Gastroesophageal sphincter (tissue), 4 donors: ENCODE data around the gene EPOP. TPM values are rescaled to one million over a fixed set of nuclear protein-coding genes. Genes with fewer than 3 reads are reported as not detected.
A peak's percentile ranks its signal among the peaks of the same experiment; 100 is the strongest.
"Not testable (repeated sequence)": the region's sequence is repeated elsewhere in the genome, so short reads cannot be mapped to it uniquely, and the experiment has no call there.

ENCODE experiments used
- ATAC-seq: fragments of 150-250 bp; one replicate; pipeline ENCODE4 v1.9.1; 2016; ENCODE audit warnings: mild to moderate bottlenecking, moderate library complexity
- H3K27ac ChIP-seq, 4 donors: fragments of 200-600 bp; sonication (generic) in 3 of 4; 1 replicate in 3 of 4; 2 replicates in 1 of 4; pipeline ENCODE4 v1.5.1; 2016 to 2019
- H3K27me3 ChIP-seq: fragments of 200-600 bp; sonication (generic); one replicate; pipeline ENCODE4 v1.5.1; 2019
- H3K36me3 ChIP-seq, 2 donors: fragments of 200-600 bp; sonication (generic); one replicate each; pipeline ENCODE4 v1.5.1; 2019; ENCODE audit warnings: control low read depth in 1 of 2
- H3K4me1 ChIP-seq, 3 donors: fragments of 200-600 bp; sonication (generic); 1 replicate in 2 of 3; 2 replicates in 1 of 3; pipeline ENCODE4 v1.5.1; 2016 to 2019; ENCODE audit warnings: control low read depth in 2 of 3
- H3K4me3 ChIP-seq, 2 donors: fragments of 200-600 bp; sonication (generic); one replicate each; pipeline ENCODE4 v1.5.1; 2019; ENCODE audit warnings: mild to moderate bottlenecking in 1 of 2, moderate library complexity in 1 of 2
- H3K9me3 ChIP-seq, 3 donors: fragments of 200-600 bp; sonication (generic); one replicate each; pipeline ENCODE4 v1.5.1; 2017 to 2019; ENCODE audit warnings: control low read depth in 2 of 3
- EP300 ChIP-seq: sonication (generic); formaldehyde crosslinking; IDR thresholded peaks from one replicate; pipeline ENCODE4 v1.6.1; 2017; ENCODE audit warnings: antibody characterized with exemption, mild to moderate bottlenecking
- POLR2A ChIP-seq, 2 donors: fragments of 450-650 bp; IDR thresholded peaks; one replicate each; pipeline ENCODE4 v1.6.1; 2017; ENCODE audit warnings: antibody characterized with exemption in 2 of 2, mild to moderate bottlenecking in 2 of 2, moderate library complexity in 1 of 2
- POLR2AphosphoS5 ChIP-seq: sonication (generic); formaldehyde crosslinking; IDR thresholded peaks from one replicate; pipeline ENCODE4 v1.6.1; 2017; ENCODE audit warnings: antibody characterized with exemption
- WGBS, 2 donors: methylation state at CpG; one replicate each; pipeline ENCODE4 v1.1.5; 2018; ENCODE audit warnings: low coverage in 1 of 2; 5-methylcytosine and 5-hydroxymethylcytosine counted together
- total RNA-seq, 4 donors: library from RNA; depleted of rRNA; stranded (reverse); fragments of >200 nt; gene quantifications; one replicate each; pipeline ENCODE4 v1.1.0, GENCODE V29; 2016
- TF ChIP-seq, protein P1 (sequence below), 4 experiments: fragments of 200-600 bp in 2 of 4; fragments of 450-650 bp in 2 of 4; sonication (generic) in 1 of 4; IDR thresholded peaks; one replicate each; pipeline ENCODE4 v1.5.1; 2017 to 2019; ENCODE audit warnings: antibody characterized with exemption in 4 of 4, mild to moderate bottlenecking in 2 of 4, moderate library complexity in 2 of 4

The EPOP gene
- total RNA-seq, 4 donors from 2014 or later: 0.31 to 3.5 (median 1.5) TPM

DNA sequence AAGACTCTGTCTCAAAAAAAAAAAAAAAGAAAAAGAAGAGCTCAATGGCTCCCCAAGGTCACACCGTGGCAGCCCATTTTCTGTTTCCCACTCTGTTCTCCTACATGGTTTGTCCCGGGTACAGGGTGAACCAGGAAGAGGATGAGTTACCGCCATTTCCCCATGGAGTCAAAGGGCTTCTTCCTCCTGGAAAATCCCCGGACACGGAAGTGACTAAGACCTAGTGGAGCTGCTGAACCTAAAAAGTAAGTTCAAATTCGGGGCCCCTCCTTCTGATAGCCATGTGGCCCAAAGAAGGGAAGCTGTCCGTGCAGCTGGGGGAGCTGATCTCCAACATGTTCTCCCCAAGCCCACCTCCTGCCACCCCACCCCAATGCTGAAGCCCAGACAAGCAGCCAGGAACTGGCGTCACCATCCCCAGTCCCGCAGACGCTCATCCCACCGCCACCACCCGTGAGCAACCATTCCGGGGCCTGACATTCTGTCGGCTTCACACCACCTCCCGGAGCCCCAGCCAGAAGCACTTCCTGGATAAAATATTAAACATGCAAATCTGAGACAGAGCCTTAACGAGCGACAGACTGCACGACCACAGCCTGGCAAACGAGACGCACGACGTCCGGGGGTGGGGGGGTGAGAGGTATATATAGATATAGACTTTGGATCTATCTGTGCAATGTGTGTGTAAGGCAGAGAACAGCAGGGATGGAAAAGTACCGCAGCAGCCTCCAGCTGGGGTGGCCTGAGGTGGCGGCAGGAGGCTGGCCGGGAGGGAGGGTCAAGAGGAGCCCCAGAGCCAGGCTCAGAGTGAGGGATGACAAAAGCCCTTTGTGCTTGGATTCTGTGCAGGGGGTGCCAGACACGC lies 17.6 kb downstream of the EPOP start:
- Histone ChIP-seq H3K27ac (peak overlapping the region in 1 of 4 donors; percentile 51), H3K9me3 (no peaks in the 10 kb centered on the region), H3K27me3 (peaks cover 68% of the 10 kb centered on the region), H3K36me3 (no peaks in the 10 kb centered on the region), H3K4me3 (no peak overlapping the region), H3K4me1 (no peaks in the 10 kb centered on the region)
- WGBS, 2 donors: 53 to 72% methylated on average over 13 of the region's 27 CpGs
- TF ChIP-seq, protein P1, sequence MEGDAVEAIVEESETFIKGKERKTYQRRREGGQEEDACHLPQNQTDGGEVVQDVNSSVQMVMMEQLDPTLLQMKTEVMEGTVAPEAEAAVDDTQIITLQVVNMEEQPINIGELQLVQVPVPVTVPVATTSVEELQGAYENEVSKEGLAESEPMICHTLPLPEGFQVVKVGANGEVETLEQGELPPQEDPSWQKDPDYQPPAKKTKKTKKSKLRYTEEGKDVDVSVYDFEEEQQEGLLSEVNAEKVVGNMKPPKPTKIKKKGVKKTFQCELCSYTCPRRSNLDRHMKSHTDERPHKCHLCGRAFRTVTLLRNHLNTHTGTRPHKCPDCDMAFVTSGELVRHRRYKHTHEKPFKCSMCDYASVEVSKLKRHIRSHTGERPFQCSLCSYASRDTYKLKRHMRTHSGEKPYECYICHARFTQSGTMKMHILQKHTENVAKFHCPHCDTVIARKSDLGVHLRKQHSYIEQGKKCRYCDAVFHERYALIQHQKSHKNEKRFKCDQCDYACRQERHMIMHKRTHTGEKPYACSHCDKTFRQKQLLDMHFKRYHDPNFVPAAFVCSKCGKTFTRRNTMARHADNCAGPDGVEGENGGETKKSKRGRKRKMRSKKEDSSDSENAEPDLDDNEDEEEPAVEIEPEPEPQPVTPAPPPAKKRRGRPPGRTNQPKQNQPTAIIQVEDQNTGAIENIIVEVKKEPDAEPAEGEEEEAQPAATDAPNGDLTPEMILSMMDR (IDR thresholded peaks at IDR 0.05): no peak
- TF ChIP-seq POLR2A (IDR thresholded peaks at IDR 0.05) (no peak), POLR2AphosphoS5 (no peak), EP300 (no peak)
- ATAC-seq: no peak

DNA sequence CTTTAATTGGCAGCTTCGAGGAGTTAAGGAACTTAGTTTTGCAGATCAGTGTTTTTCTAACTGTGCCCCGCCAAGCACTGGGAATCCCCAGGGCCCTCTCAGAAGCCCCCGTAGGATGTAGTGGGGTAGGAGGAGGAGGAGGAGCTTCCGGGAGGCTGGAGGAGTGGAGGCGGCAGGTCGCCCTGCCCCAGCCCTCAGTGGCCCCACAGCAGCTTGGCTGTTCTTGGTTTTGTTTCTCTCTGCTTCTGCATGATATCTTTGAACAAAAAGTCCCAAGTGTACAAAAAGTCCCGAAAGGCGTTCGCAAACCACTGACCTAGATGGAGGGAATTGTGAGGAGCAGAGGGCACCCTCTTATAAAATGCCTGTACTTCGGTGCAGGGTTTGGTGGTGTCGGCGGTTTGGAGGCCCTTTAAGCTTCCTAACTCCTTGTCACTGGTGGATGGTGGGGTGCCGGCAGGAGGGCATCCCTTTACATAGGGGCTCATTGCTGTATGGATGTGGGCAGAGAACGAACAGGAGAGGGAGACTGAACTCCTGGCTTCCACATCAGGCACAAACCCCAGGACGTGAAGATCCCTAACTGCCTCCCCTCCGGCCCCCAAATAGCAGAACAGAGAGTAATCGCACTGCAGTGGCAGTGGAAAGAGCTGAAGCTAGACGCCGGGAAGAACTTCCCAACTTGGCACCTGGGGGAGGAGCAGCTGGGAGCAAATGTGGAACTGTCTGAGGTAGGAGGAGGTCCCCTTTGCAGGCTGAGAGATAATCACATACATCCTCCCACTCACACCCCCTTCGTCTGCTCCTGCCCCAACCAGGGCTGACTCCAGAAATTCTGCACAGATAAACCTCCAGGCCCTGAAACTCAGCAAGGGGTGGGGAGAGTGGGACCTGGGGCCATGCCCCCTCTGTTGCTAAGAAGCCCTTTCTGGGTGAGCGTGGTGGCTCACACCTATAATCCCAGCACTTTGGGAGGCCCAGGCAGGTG lies 20.1 kb downstream of the EPOP start:
- 42 to 46% methylated on average over 4 to 9 of the region's 21 CpGs for WGBS, 2 donors
- ATAC-seq: no peak
- Histone ChIP-seq H3K27ac (no peak overlapping the region), H3K9me3 (no peaks in the 10 kb centered on the region), H3K27me3 (peaks cover 68% of the 10 kb centered on the region), H3K4me1 (no peaks in the 10 kb centered on the region), H3K4me3 (no peak overlapping the region), H3K36me3 (no peaks in the 10 kb centered on the region)
- no peak for TF ChIP-seq POLR2A (IDR thresholded peaks at IDR 0.05)

DNA sequence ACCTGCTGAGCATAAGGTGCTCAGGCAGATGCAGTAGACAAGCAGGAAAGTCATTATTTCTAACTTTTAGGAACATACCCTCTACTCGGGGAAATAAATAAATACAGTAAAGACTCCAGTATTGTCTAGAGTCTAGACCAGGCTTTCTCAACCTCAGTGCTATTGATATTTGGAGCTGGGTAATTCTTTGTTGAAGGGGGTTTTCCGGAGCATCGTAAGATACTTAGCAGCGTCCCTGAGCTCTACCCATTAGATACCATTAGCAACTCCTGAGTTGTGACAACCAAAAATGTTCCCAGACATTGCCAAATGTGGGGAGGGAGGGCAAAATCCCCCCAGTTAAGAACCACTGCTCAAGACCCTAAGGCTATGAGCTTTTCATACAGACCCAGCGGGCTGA lies 21.1 kb downstream of the EPOP start:
- WGBS, 2 donors: 78 to 100% methylated on average over 1 to 5 of the region's 5 CpGs
- H3K27ac ChIP-seq: no peak overlapping the region
- TF ChIP-seq, protein P1 (IDR thresholded peaks at IDR 0.05): no peak
- TF ChIP-seq POLR2A (IDR thresholded peaks at IDR 0.05) (no peak), POLR2AphosphoS5 (no peak), EP300 (no peak)
- no peaks in the 10 kb centered on the region for H3K4me1 ChIP-seq
- H3K4me3 ChIP-seq: no peak overlapping the region
- no peaks in the 10 kb centered on the region for H3K9me3 ChIP-seq
- ATAC-seq: no peak
- peaks cover 62% of the 10 kb centered on the region for H3K27me3 ChIP-seq
- no peaks in the 10 kb centered on the region for H3K36me3 ChIP-seq

DNA sequence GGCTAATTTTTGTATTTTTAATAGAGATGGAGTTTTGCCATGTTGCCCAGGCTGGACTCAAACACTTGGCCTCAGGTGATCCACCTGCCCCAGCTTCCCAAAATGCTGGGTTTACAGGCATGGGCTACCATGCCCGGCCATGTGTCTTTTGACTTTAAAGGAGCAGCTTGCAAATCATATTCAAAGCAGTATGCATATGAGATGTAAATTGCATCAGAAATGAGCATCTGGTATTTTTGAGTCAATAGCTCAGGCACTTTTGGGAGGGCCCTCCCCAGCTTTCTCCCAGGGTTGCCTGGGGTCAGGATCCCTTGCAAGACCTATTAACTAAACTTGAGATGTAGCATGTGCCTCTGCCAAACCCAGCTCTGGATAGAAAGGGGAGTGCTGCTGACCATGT lies 21.5 kb downstream of the EPOP start:
- WGBS, 2 donors: 100% methylated on average over 1 of the region's 1 CpG
- no peaks in the 10 kb centered on the region for H3K4me1 ChIP-seq
- no peaks in the 10 kb centered on the region for H3K9me3 ChIP-seq
- no peaks in the 10 kb centered on the region for H3K36me3 ChIP-seq
- H3K27me3 ChIP-seq: peaks cover 58% of the 10 kb centered on the region
- H3K27ac ChIP-seq: no peak overlapping the region
- ATAC-seq: no peak
- TF ChIP-seq, protein P1 (IDR thresholded peaks at IDR 0.05): no peak
- TF ChIP-seq POLR2AphosphoS5: no peak
- TF ChIP-seq POLR2A (IDR thresholded peaks at IDR 0.05): no peak
- TF ChIP-seq EP300: no peak
- H3K4me3 ChIP-seq: no peak overlapping the region

DNA sequence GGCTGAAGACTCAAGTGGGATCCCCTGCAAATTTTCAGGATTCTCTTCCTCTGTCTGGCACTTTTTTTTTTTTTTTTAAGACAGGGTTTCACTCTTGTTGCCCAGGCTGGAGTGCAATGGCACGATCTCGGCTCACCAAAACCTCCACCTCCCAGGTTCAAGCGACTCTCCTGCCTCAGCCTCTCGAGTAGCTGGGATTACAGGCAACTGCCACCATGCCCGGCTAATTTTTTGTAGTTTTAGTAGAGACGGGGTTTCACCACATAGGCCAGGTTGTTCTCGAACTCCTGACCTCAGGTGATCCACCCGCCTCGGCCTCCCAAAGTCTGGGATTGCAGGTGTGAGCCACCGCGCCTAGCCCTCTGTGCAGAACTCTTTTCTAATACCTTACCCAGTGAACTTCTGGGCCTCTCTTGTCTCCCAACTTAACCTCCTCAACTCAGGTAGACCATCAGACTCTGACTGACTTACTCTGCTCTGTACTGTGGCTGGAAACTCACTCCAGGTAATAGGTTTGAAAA lies 24.0 kb downstream of the EPOP start:
- H3K9me3 ChIP-seq, ATAC-seq, H3K4me1 ChIP-seq, H3K27ac ChIP-seq, H3K36me3 ChIP-seq, H3K4me3 ChIP-seq: not testable (repeated sequence)
- 93% methylated on average over 3 of the region's 11 CpGs for WGBS, 2 donors
- H3K27me3 ChIP-seq: peaks cover 35% of the 10 kb centered on the region
